NB4 (cell line): Measurements from ENCODE around the gene RDM1.

Source experiments
- POLR2A ChIP-seq: IDR thresholded peaks from 2 replicates; pipeline ENCODE4 v1.6.1; 2011; ENCODE audit warnings: mild to moderate bottlenecking; ENCODE audit not compliant: insufficient read length; ENCODE audit errors: extremely low read depth
- TF ChIP-seq, protein P1 (sequence below): IDR thresholded peaks from one replicate; pipeline ENCODE4 v1.5.1; 2012; ENCODE audit warnings: low read depth, low read length
- TF ChIP-seq, protein P2 (sequence below): IDR thresholded peaks from 2 replicates; pipeline ENCODE4 v1.6.1; 2011; ENCODE audit warnings: low read depth, low read length

DNA sequence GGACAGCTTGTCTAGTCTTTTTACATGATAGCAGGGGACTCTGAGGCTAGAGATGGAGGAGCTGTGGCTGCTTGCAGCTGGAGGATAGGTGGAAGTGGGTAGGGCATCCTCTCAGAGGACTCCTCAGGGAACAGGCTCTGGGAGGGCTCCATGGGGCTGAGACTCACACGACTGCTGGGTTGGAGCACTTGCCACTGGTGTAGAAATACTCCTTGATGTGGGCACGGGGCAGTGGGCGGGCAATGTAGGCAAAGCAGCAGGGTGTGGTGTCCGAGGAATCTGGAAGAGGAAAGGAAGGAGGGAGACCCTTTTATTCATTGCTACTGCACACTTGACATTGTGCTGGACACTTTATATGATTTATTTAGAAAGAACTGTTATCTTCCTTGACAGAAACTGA, 52.2 kb downstream of the RDM1 start:
- TF ChIP-seq, protein P1, sequence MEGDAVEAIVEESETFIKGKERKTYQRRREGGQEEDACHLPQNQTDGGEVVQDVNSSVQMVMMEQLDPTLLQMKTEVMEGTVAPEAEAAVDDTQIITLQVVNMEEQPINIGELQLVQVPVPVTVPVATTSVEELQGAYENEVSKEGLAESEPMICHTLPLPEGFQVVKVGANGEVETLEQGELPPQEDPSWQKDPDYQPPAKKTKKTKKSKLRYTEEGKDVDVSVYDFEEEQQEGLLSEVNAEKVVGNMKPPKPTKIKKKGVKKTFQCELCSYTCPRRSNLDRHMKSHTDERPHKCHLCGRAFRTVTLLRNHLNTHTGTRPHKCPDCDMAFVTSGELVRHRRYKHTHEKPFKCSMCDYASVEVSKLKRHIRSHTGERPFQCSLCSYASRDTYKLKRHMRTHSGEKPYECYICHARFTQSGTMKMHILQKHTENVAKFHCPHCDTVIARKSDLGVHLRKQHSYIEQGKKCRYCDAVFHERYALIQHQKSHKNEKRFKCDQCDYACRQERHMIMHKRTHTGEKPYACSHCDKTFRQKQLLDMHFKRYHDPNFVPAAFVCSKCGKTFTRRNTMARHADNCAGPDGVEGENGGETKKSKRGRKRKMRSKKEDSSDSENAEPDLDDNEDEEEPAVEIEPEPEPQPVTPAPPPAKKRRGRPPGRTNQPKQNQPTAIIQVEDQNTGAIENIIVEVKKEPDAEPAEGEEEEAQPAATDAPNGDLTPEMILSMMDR, result no peak
- TF ChIP-seq, protein P2, sequence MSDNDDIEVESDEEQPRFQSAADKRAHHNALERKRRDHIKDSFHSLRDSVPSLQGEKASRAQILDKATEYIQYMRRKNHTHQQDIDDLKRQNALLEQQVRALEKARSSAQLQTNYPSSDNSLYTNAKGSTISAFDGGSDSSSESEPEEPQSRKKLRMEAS, result no peak
- TF ChIP-seq POLR2A, result no peak
